Vagina (tissue), 2 donors: ENCODE data around the gene ADAMTS4. TPM values are rescaled to one million over a fixed set of nuclear protein-coding genes. Genes with fewer than 3 reads are reported as not detected.

ENCODE experiments used
- DNase-seq, 2 donors: peaks; one replicate each; pipeline ENCODE4 v3.0.0-alpha.2; 2017; ENCODE audit errors: extremely low spot score in 2 of 2
- H3K27ac ChIP-seq: fragments of 200-600 bp; sonication (generic); one replicate; pipeline ENCODE4 v1.5.1; 2019
- H3K27me3 ChIP-seq: fragments of 200-600 bp; sonication (generic); one replicate; pipeline ENCODE4 v1.5.1; 2019
- H3K36me3 ChIP-seq, 2 donors: fragments of 200-600 bp; sonication (generic); one replicate each; pipeline ENCODE4 v1.5.1; 2017 to 2019
- H3K4me1 ChIP-seq: fragments of 200-600 bp; sonication (generic); one replicate; pipeline ENCODE4 v1.5.1; 2019
- H3K4me3 ChIP-seq, 2 donors: fragments of 200-600 bp; sonication (generic); 1 replicate in 1 of 2; 2 replicates in 1 of 2; pipeline ENCODE4 v1.5.1; 2016 to 2019
- H3K9me3 ChIP-seq: fragments of 200-600 bp; sonication (generic); one replicate; pipeline ENCODE4 v1.5.1; 2019
- POLR2A ChIP-seq, 2 donors: fragments of 450-650 bp; IDR thresholded peaks; one replicate each; pipeline ENCODE4 v1.6.1; 2017; ENCODE audit warnings: antibody characterized with exemption in 2 of 2, mild to moderate bottlenecking in 2 of 2, moderate library complexity in 2 of 2
- POLR2AphosphoS5 ChIP-seq, 2 donors: sonication (generic); formaldehyde crosslinking; IDR thresholded peaks; one replicate each; pipeline ENCODE4 v1.9.0; 2017; ENCODE audit warnings: antibody characterized with exemption in 2 of 2, mild to moderate bottlenecking in 2 of 2, low read depth in 1 of 2; ENCODE audit not compliant: insufficient read depth in 1 of 2
- intact Hi-C: fragments of 100-400 bp; cut with DNase I; formaldehyde crosslinking; loops from one replicate; pipeline ENCODE4 v1.15.1; 2023
- total RNA-seq: library from RNA; depleted of rRNA; stranded (reverse); fragments of >200 nt; gene quantifications from one replicate; pipeline ENCODE4 v1.2.3, GENCODE V29; 2016
- TF ChIP-seq, protein P1 (sequence below), 3 experiments: fragments of 450-650 bp in 2 of 3; fragments of 200-600 bp in 1 of 3; sonication (generic) in 1 of 3; IDR thresholded peaks; one replicate each; pipeline ENCODE4 v1.5.1; 2017 to 2019; ENCODE audit warnings: antibody characterized with exemption in 3 of 3, mild to moderate bottlenecking in 2 of 3, moderate library complexity in 2 of 3

Gene ADAMTS4
- total RNA-seq, 1 donor from 2014 or later = 78.3 TPM

DNA sequence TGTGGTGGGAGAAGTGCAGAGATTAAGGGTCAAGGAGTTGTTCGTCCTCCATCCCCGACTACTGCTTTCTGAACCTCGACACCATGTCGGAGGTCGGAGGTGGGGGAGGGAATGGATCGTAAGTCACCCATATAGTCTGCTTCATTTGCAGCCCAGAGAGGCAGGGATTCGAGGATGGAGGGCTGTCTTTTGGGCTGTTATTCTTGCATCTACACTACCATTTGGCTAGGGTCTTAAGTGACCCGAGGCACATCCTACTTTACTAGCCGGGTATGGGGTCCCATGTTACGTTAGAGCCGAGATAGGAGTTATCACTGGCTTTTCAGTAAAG is 39.0 kb downstream of the ADAMTS4 start:
- intact Hi-C loops = no loop called here
- no peak for DNase-seq
- peak overlapping the region; percentile 90 for H3K27ac ChIP-seq
- no peaks in the 10 kb centered on the region for H3K27me3 ChIP-seq
- no peaks in the 10 kb centered on the region for H3K9me3 ChIP-seq
- peaks cover 0 to 32% of the 10 kb centered on the region in 2 donors for H3K36me3 ChIP-seq
- peaks cover 43% of the 10 kb centered on the region for H3K4me1 ChIP-seq
- no peak for TF ChIP-seq POLR2AphosphoS5 (IDR thresholded peaks at IDR 0.05; ENCODE audit: insufficient read depth in 1 of 2, low read depth in 1 of 2)
- TF ChIP-seq, protein P1, sequence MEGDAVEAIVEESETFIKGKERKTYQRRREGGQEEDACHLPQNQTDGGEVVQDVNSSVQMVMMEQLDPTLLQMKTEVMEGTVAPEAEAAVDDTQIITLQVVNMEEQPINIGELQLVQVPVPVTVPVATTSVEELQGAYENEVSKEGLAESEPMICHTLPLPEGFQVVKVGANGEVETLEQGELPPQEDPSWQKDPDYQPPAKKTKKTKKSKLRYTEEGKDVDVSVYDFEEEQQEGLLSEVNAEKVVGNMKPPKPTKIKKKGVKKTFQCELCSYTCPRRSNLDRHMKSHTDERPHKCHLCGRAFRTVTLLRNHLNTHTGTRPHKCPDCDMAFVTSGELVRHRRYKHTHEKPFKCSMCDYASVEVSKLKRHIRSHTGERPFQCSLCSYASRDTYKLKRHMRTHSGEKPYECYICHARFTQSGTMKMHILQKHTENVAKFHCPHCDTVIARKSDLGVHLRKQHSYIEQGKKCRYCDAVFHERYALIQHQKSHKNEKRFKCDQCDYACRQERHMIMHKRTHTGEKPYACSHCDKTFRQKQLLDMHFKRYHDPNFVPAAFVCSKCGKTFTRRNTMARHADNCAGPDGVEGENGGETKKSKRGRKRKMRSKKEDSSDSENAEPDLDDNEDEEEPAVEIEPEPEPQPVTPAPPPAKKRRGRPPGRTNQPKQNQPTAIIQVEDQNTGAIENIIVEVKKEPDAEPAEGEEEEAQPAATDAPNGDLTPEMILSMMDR (IDR thresholded peaks at IDR 0.05) = no peak
- TF ChIP-seq POLR2A (IDR thresholded peaks at IDR 0.05) = no peak
- H3K4me3 ChIP-seq = peak overlapping the region; percentile 89 to 98

GRCh38 chr1:161159087-161159912 is 39.6 kb downstream of the ADAMTS4 start, which contains the start of gene USP21:
Gene USP21, plus strand, starts transcription at chr1:161159500. Its CDS starts 1,141 bp downstream, at chr1:161160641.
- Histone ChIP-seq H3K36me3 (peaks cover 0 to 31% of the 10 kb centered on the region in 2 donors), H3K27ac (peak within 1 kb of the TSS; percentile 90), H3K27me3 (no peaks in the 10 kb centered on the region), H3K4me1 (peaks cover 46% of the 10 kb centered on the region), H3K9me3 (no peaks in the 10 kb centered on the region), H3K4me3 (peak within 1 kb of the TSS; percentile 89 to 98)
- TF ChIP-seq, protein P1 (IDR thresholded peaks at IDR 0.05) = peak in 1 of 3 experiments; percentile 15
- peak; percentile 85 to 91 for TF ChIP-seq POLR2AphosphoS5 (IDR thresholded peaks at IDR 0.05; ENCODE audit: insufficient read depth in 1 of 2, low read depth in 1 of 2)
- peak in 1 of 2 donors; percentile 49 for TF ChIP-seq POLR2A (IDR thresholded peaks at IDR 0.05)
- DNase-seq = peak in 1 of 2 donors; percentile 93
- intact Hi-C loops = no loop called here

- Histone ChIP-seq H3K36me3 (peaks cover 0 to 23% of the 10 kb centered on the region in 2 donors), H3K27ac (peak overlapping the region; percentile 90), H3K9me3 (no peaks in the 10 kb centered on the region), H3K4me1 (peaks cover 47% of the 10 kb centered on the region), H3K4me3 (peak overlapping the region; percentile 89 to 98), H3K27me3 (no peaks in the 10 kb centered on the region)
- intact Hi-C loops = no loop called here
- no peak for TF ChIP-seq POLR2AphosphoS5 (IDR thresholded peaks at IDR 0.05; ENCODE audit: insufficient read depth in 1 of 2, low read depth in 1 of 2)
- TF ChIP-seq, protein P1 (IDR thresholded peaks at IDR 0.05) = no peak
- no peak for TF ChIP-seq POLR2A (IDR thresholded peaks at IDR 0.05)
- no peak for DNase-seq
Measured at GRCh38 chr1:161158316-161159010, 40.4 kb downstream of the ADAMTS4 start.

GRCh38 chr1:161157867-161158266 is 41.0 kb downstream of the ADAMTS4 start:
- DNase-seq = no peak
- H3K27me3 ChIP-seq = no peaks in the 10 kb centered on the region
- H3K27ac ChIP-seq = peak overlapping the region; percentile 90
- H3K4me3 ChIP-seq = no peak overlapping the region
- H3K36me3 ChIP-seq = peaks cover 0 to 21% of the 10 kb centered on the region in 2 donors
- TF ChIP-seq, protein P1 (IDR thresholded peaks at IDR 0.05) = no peak
- no peak for TF ChIP-seq POLR2A (IDR thresholded peaks at IDR 0.05)
- H3K9me3 ChIP-seq = no peaks in the 10 kb centered on the region
- H3K4me1 ChIP-seq = peaks cover 53% of the 10 kb centered on the region
- intact Hi-C loops = no loop called here
